Measurements from ENCODE around the gene SHE. TPM values are rescaled to one million over a fixed set of nuclear protein-coding genes. Genes with fewer than 3 reads are reported as not detected.

The SHE gene
- total RNA-seq, 2 experiments from 2014 or later = not detected

GRCh38 chr1:154469844-154470560 is 32.2 kb downstream of the SHE start:
- no peak overlapping the region for H3K4me3 Mint-ChIP-seq
- POLR2A ChIA-PET = interaction anchor here (0.6 kb wide), 1 partner anchor 27 kb away, joined by 3 read pairs; no protein-coding TSS in a partner anchor
- Histone ChIP-seq H3K9me3 (ENCODE audit: control insufficient read depth in 1 of 2, insufficient read depth in 1 of 2, low read length in 2 of 2) (no peaks in the 10 kb centered on the region), H3K4me3 (ENCODE audit: low read length) (no peak overlapping the region), H3K4me1 (ENCODE audit: insufficient read depth, low read length) (peaks cover 50% of the 10 kb centered on the region), H3K36me3 (ENCODE audit: insufficient read depth, low read length) (peaks cover 19% of the 10 kb centered on the region), H3K27ac (ENCODE audit: low read depth in 1 of 2, low read length in 2 of 2) (peak overlapping the region; percentile 15 to 21), H3K27me3 (ENCODE audit: control insufficient read depth in 1 of 2, insufficient read depth in 2 of 2, low read length in 2 of 2) (no peaks in the 10 kb centered on the region)
- H3K9me3 Mint-ChIP-seq = no peaks in the 10 kb centered on the region
- intact Hi-C loops (cut with DNase I, micrococcal nuclease) = loop anchor here (2.0 to 5.0 kb wide), 2 partner anchors 63 to 128 kb away; no protein-coding TSS in a partner anchor
- peaks cover 3% of the 10 kb centered on the region for H3K36me3 Mint-ChIP-seq (ENCODE audit: low read depth)
- H3K27ac Mint-ChIP-seq = peak overlapping the region; percentile 93
- TF ChIP-seq, protein P1, sequence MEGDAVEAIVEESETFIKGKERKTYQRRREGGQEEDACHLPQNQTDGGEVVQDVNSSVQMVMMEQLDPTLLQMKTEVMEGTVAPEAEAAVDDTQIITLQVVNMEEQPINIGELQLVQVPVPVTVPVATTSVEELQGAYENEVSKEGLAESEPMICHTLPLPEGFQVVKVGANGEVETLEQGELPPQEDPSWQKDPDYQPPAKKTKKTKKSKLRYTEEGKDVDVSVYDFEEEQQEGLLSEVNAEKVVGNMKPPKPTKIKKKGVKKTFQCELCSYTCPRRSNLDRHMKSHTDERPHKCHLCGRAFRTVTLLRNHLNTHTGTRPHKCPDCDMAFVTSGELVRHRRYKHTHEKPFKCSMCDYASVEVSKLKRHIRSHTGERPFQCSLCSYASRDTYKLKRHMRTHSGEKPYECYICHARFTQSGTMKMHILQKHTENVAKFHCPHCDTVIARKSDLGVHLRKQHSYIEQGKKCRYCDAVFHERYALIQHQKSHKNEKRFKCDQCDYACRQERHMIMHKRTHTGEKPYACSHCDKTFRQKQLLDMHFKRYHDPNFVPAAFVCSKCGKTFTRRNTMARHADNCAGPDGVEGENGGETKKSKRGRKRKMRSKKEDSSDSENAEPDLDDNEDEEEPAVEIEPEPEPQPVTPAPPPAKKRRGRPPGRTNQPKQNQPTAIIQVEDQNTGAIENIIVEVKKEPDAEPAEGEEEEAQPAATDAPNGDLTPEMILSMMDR (IDR thresholded peaks at IDR 0.05) = no peak
- peaks cover 58% of the 10 kb centered on the region for H3K4me1 Mint-ChIP-seq (ENCODE audit: low read depth)
- no peak for ATAC-seq (ENCODE audit: poor library complexity)
- no peaks in the 10 kb centered on the region for H3K27me3 Mint-ChIP-seq
- CTCF ChIA-PET = interaction anchor here (2.0 kb wide), 1 partner anchor 10 kb away, joined by 7 read pairs; no protein-coding TSS in a partner anchor
- DNase-seq = no peak

- H3K36me3 Mint-ChIP-seq (ENCODE audit: low read depth) = peaks cover 10% of the 10 kb centered on the region
- CTCF ChIA-PET = no interaction called here
- intact Hi-C loops (cut with DNase I, micrococcal nuclease) = loop anchor here (2.0 to 5.0 kb wide), 2 partner anchors 62 to 126 kb away; no protein-coding TSS in a partner anchor
- TF ChIP-seq, protein P1 (IDR thresholded peaks at IDR 0.05) = no peak
- H3K27me3 ChIP-seq (ENCODE audit: control insufficient read depth in 1 of 2, insufficient read depth in 2 of 2, low read length in 2 of 2) = no peaks in the 10 kb centered on the region
- peak overlapping the region in 1 of 2 donors; percentile 49 for H3K27ac ChIP-seq (ENCODE audit: low read depth in 1 of 2, low read length in 2 of 2)
- H3K27me3 Mint-ChIP-seq = no peaks in the 10 kb centered on the region
- ATAC-seq (ENCODE audit: poor library complexity) = no peak
- H3K36me3 ChIP-seq (ENCODE audit: insufficient read depth, low read length) = peaks cover 19% of the 10 kb centered on the region
- peaks cover 67% of the 10 kb centered on the region for H3K4me1 Mint-ChIP-seq (ENCODE audit: low read depth)
- H3K4me3 ChIP-seq (ENCODE audit: low read length) = no peak overlapping the region
- POLR2A ChIA-PET = interaction anchor here (0.7 to 2.0 kb wide), 7 partner anchors 9 to 134 kb away, joined by 3 to 9 read pairs (median 5); no protein-coding TSS in a partner anchor
- peaks cover 59% of the 10 kb centered on the region for H3K4me1 ChIP-seq (ENCODE audit: insufficient read depth, low read length)
- DNase-seq = no peak
- no peaks in the 10 kb centered on the region for H3K9me3 Mint-ChIP-seq
- H3K4me3 Mint-ChIP-seq = no peak overlapping the region
- peak overlapping the region; percentile 93 for H3K27ac Mint-ChIP-seq
- no peaks in the 10 kb centered on the region for H3K9me3 ChIP-seq (ENCODE audit: control insufficient read depth in 1 of 2, insufficient read depth in 1 of 2, low read length in 2 of 2)
Observed at GRCh38 chr1:154468535-154469250, 33.5 kb downstream of the SHE start.

DNA sequence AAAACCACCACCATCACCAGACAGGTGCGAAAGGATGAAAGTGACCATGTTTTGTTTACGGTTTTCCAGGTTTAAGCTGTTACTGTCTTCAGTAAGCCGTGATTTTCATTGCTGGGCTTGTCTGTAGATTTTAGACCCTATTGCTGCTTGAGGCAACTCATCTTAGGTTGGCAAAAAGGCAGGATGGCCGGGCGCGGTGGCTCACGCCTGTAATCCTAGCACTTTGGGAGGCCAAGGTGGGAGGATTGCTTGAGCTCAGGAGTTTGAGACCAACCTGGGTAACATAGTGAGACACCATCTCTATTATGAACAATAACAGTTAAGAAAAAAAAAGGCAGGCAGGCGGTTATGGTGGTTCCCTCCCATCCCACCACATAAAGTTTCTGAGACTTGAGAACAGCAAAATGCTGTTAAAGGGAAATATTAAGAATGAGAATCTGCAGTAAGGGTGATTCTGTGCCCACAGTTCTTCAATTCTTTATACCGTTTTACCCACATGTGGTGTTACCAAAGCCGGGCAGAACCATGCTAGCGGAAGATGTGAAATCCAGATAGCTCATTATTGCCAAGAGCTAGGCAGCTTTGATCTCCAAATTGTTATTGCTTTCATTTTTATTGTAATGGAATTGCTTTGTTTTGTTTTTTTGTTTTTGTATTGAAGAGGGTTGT is 34.6 kb downstream of the SHE start:
- intact Hi-C loops (cut with DNase I, micrococcal nuclease) = loop anchor here (2.0 to 5.0 kb wide), 2 partner anchors 61 to 125 kb away; no protein-coding TSS in a partner anchor
- Histone ChIP-seq H3K27me3 (ENCODE audit: control insufficient read depth in 1 of 2, insufficient read depth in 2 of 2, low read length in 2 of 2) (no peaks in the 10 kb centered on the region), H3K9me3 (ENCODE audit: control insufficient read depth in 1 of 2, insufficient read depth in 1 of 2, low read length in 2 of 2) (no peaks in the 10 kb centered on the region), H3K4me3 (ENCODE audit: low read length) (no peak overlapping the region), H3K27ac (ENCODE audit: low read depth in 1 of 2, low read length in 2 of 2) (peak overlapping the region; percentile 49 to 61), H3K36me3 (ENCODE audit: insufficient read depth, low read length) (peaks cover 19% of the 10 kb centered on the region), H3K4me1 (ENCODE audit: insufficient read depth, low read length) (peaks cover 70% of the 10 kb centered on the region)
- TF ChIP-seq, protein P1 (IDR thresholded peaks at IDR 0.05) = no peak
- H3K4me1 Mint-ChIP-seq (ENCODE audit: low read depth) = peaks cover 77% of the 10 kb centered on the region
- H3K27me3 Mint-ChIP-seq = no peaks in the 10 kb centered on the region
- CTCF ChIA-PET = interaction anchor here (0.8 to 1.7 kb wide), 5 partner anchors 12 to 585 kb away, joined by 3 to 9 read pairs (median 3); partner anchors contain the start of gene IL6R
- peaks cover 12% of the 10 kb centered on the region for H3K36me3 Mint-ChIP-seq (ENCODE audit: low read depth)
- H3K4me3 Mint-ChIP-seq = peak overlapping the region; percentile 74
- ATAC-seq (ENCODE audit: poor library complexity) = no peak
- peak overlapping the region; percentile 93 for H3K27ac Mint-ChIP-seq
- peak in 3 of 14 experiments; percentile 50 to 58 (median 53) for DNase-seq
- no peaks in the 10 kb centered on the region for H3K9me3 Mint-ChIP-seq
- POLR2A ChIA-PET = interaction anchor here (0.7 to 2.0 kb wide), 11 partner anchors 8 to 115 kb away, joined by 3 to 9 read pairs (median 4); no protein-coding TSS in a partner anchor
